Smooth muscle cell (in vitro differentiated cells): ENCODE data around the gene ABR. TPM values are rescaled to one million over a fixed set of nuclear protein-coding genes. Genes with fewer than 3 reads are reported as not detected.

Experiments used
- DNase-seq: peaks from one replicate; lab custom pipeline; 2025; ENCODE audit not compliant: unreplicated experiment; lab: John Stamatoyannopoulos, UW
- H2AFZ ChIP-seq: fragments of 200-600 bp; sonication (generic); 2 replicates; pipeline ENCODE4 v1.6.0; 2016; ENCODE audit warnings: antibody characterized with exemption, low read depth, mild to moderate bottlenecking
- H3F3A ChIP-seq: fragments of 200-600 bp; sonication (generic); 2 replicates; pipeline ENCODE4 v1.6.0; 2017; ENCODE audit warnings: antibody characterized with exemption, low read depth
- H3K27ac ChIP-seq: fragments of 200-600 bp; sonication (generic); 2 replicates; pipeline ENCODE4 v1.5.1; 2016; ENCODE audit warnings: low read depth, mild to moderate bottlenecking
- H3K27me3 ChIP-seq: fragments of 200-600 bp; sonication (generic); 2 replicates; pipeline ENCODE4 v1.6.1; 2016; ENCODE audit warnings: low read depth, mild to moderate bottlenecking
- H3K36me3 ChIP-seq: fragments of 200-600 bp; sonication (generic); 2 replicates; pipeline ENCODE4 v1.5.1; 2016; ENCODE audit warnings: low read depth
- H3K4me1 ChIP-seq: fragments of 200-600 bp; sonication (generic); 2 replicates; pipeline ENCODE4 v1.5.1; 2016; ENCODE audit warnings: low read depth
- H3K4me2 ChIP-seq: fragments of 200-600 bp; sonication (generic); 2 replicates; pipeline ENCODE4 v1.6.0; 2016; ENCODE audit warnings: mild to moderate bottlenecking
- H3K4me3 ChIP-seq: fragments of 200-600 bp; sonication (generic); 2 replicates; pipeline ENCODE4 v1.5.1; 2016; ENCODE audit warnings: mild to moderate bottlenecking
- H3K79me2 ChIP-seq: fragments of 200-600 bp; sonication (generic); 2 replicates; pipeline ENCODE4 v1.6.0; 2016; ENCODE audit warnings: low read depth, mild to moderate bottlenecking
- H3K9ac ChIP-seq: fragments of 200-600 bp; sonication (generic); 2 replicates; pipeline ENCODE4 v1.6.0; 2016; ENCODE audit warnings: low read depth
- H3K9me3 ChIP-seq: fragments of 200-600 bp; sonication (generic); replicated peaks from 2 replicates; pipeline ENCODE4 v1.5.1; 2016; ENCODE audit warnings: low read depth
- H4K20me1 ChIP-seq: fragments of 200-600 bp; sonication (generic); 2 replicates; pipeline ENCODE4 v1.6.0; 2016; ENCODE audit warnings: low read depth
- CTCF ChIP-seq: fragments of 200-600 bp; sonication (generic); IDR thresholded peaks from 2 replicates; pipeline ENCODE4 v1.5.1; 2017; ENCODE audit warnings: borderline replicate concordance, mild to moderate bottlenecking, antibody characterized with exemption; ENCODE audit not compliant: insufficient read depth, poor library complexity, severe bottlenecking
- WGBS: methylation state at CpG from one replicate; pipeline ENCODE4 v1.1.7; 2016; ENCODE audit warnings: low lambda C conversion rate; 5-methylcytosine and 5-hydroxymethylcytosine counted together
- microRNA-seq: library from miRNA; unstranded; fragments of <30 nt; microRNA quantifications from one replicate; pipeline ENCODE4, GENCODE V29; 2016; ENCODE audit warnings: borderline number of aligned reads
- polyA plus RNA-seq: library from polyadenylated mRNA; unstranded; fragments of >200 nt; fragmentation: Nextera tagmentation; extraction: Ambion mirVana; gene quantifications from 2 replicates; pipeline ENCODE4 v1.2.1, GENCODE V29; 2016
- small RNA-seq: library from RNA; depleted of rRNA; stranded (forward); fragments of <200 nt; gene quantifications from one replicate; pipeline ENCODE3, GENCODE V24; 2014
- total RNA-seq: library from RNA; depleted of rRNA; stranded (reverse); fragments of >200 nt; gene quantifications from 2 replicates; pipeline ENCODE4 v1.2.3, GENCODE V29; 2014

The ABR gene
- total and polyA plus RNA-seq, 2 experiments from 2014 or later: 16.1 to 29.1 TPM

- WGBS: 62% methylated on average over 23 of the region's 23 CpGs
- peaks cover 64% of the 10 kb centered on the region for H3K79me2 ChIP-seq
- DNase-seq: no peak
These were observed 225.2 kb downstream of the ABR start for GRCh38 chr17:954431-955164.

GRCh38 chr17:953767-954166 is 226.0 kb downstream of the ABR start:
- no peak for DNase-seq
- Histone ChIP-seq H3K36me3 (no peaks in the 10 kb centered on the region), H3K27ac (no peak overlapping the region), H4K20me1 (peaks cover 73% of the 10 kb centered on the region), H3K9me3 (no peaks in the 10 kb centered on the region), H2AFZ (no peak overlapping the region), H3K27me3 (no peaks in the 10 kb centered on the region), H3K79me2 (peaks cover 57% of the 10 kb centered on the region), H3K9ac (no peak overlapping the region), H3K4me3 (no peak overlapping the region), H3K4me1 (peaks cover 18% of the 10 kb centered on the region), H3F3A (peaks cover 35% of the 10 kb centered on the region), H3K4me2 (no peak overlapping the region)
- 94% methylated on average over 16 of the region's 16 CpGs for WGBS
- no peak for TF ChIP-seq CTCF

More at GRCh38 chr17:954431-955164, 225.2 kb downstream of the ABR start:
- H3F3A ChIP-seq: peaks cover 38% of the 10 kb centered on the region
- H3K9ac ChIP-seq: no peak overlapping the region
- no peak overlapping the region for H3K4me3 ChIP-seq
- peaks cover 80% of the 10 kb centered on the region for H4K20me1 ChIP-seq
- no peak overlapping the region for H3K4me2 ChIP-seq
- peaks cover 17% of the 10 kb centered on the region for H3K4me1 ChIP-seq
- no peak overlapping the region for H3K27ac ChIP-seq
- no peaks in the 10 kb centered on the region for H3K9me3 ChIP-seq
- no peak overlapping the region for H2AFZ ChIP-seq
- TF ChIP-seq CTCF: no peak
- H3K36me3 ChIP-seq: no peaks in the 10 kb centered on the region
- no peaks in the 10 kb centered on the region for H3K27me3 ChIP-seq

Small RNA genes lying within 50 kb of the gene (microRNA-seq; reads per million reads assigned to microRNA genes)
- gene MIR3183: not detected

Small RNA genes lying within 50 kb of the gene (small RNA-seq; reads per million reads assigned to genes)
- gene AC016292.2: not detected
- gene MIR3183: not detected
- not detected for gene RF00017

Other genes with a start within 250 kb of the ABR start
- gene NXN, start 200.2 kb downstream of the ABR start, total RNA-seq: 58.3 and 89.0 TPM in 2 replicates
- 78.6 and 81.8 TPM in 2 replicates for gene NXN, start 200.2 kb downstream of the ABR start, polyA plus RNA-seq
- 13.7 and 18.4 TPM in 2 replicates for gene TIMM22, start 182.9 kb downstream of the ABR start, total RNA-seq
- gene TIMM22, start 182.9 kb downstream of the ABR start, polyA plus RNA-seq: 24.0 and 27.9 TPM in 2 replicates
- not detected in 2 replicates for gene BHLHA9, start 90.5 kb upstream of the ABR start, total RNA-seq
- gene BHLHA9, start 90.5 kb upstream of the ABR start, polyA plus RNA-seq: not detected in 2 replicates
- not detected in 2 replicates for gene TRARG1, start 99.7 kb upstream of the ABR start, total RNA-seq
- 0.09 TPM in 1 of 2 replicates, not detected in the other for gene TRARG1, start 99.7 kb upstream of the ABR start, polyA plus RNA-seq
- 586 and 662 TPM in 2 replicates for gene YWHAE, start 220.2 kb upstream of the ABR start, total RNA-seq
- gene YWHAE, start 220.2 kb upstream of the ABR start, polyA plus RNA-seq: 383 and 429 TPM in 2 replicates